VCaP (cell line): ENCODE measurements around the gene RHO.
"Not testable (repeated sequence)": the region's sequence is repeated elsewhere in the genome, so short reads cannot be mapped to it uniquely, and the experiment has no call there.

ENCODE experiments used
- H3K27ac ChIP-seq: fragments of 450-650 bp; 2 replicates; pipeline ENCODE4 v1.5.1; 2017
- TF ChIP-seq, protein P1 (sequence below): fragments of 450-650 bp; conservative IDR thresholded peaks from 2 replicates; pipeline ENCODE4 v1.5.1; 2017; ENCODE audit warnings: mild to moderate bottlenecking, moderate library complexity

Gene RHO

GRCh38 chr3:129507181-129507831 lies 21.1 kb upstream of the RHO start:
- TF ChIP-seq, protein P1, sequence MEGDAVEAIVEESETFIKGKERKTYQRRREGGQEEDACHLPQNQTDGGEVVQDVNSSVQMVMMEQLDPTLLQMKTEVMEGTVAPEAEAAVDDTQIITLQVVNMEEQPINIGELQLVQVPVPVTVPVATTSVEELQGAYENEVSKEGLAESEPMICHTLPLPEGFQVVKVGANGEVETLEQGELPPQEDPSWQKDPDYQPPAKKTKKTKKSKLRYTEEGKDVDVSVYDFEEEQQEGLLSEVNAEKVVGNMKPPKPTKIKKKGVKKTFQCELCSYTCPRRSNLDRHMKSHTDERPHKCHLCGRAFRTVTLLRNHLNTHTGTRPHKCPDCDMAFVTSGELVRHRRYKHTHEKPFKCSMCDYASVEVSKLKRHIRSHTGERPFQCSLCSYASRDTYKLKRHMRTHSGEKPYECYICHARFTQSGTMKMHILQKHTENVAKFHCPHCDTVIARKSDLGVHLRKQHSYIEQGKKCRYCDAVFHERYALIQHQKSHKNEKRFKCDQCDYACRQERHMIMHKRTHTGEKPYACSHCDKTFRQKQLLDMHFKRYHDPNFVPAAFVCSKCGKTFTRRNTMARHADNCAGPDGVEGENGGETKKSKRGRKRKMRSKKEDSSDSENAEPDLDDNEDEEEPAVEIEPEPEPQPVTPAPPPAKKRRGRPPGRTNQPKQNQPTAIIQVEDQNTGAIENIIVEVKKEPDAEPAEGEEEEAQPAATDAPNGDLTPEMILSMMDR: no peak
- peak overlapping the region; percentile 23 for H3K27ac ChIP-seq

- H3K27ac ChIP-seq: no peak overlapping the region
- TF ChIP-seq, protein P1: no peak
These were observed 15.8 kb upstream of the RHO start for GRCh38 chr3:129512595-129512994.

DNA sequence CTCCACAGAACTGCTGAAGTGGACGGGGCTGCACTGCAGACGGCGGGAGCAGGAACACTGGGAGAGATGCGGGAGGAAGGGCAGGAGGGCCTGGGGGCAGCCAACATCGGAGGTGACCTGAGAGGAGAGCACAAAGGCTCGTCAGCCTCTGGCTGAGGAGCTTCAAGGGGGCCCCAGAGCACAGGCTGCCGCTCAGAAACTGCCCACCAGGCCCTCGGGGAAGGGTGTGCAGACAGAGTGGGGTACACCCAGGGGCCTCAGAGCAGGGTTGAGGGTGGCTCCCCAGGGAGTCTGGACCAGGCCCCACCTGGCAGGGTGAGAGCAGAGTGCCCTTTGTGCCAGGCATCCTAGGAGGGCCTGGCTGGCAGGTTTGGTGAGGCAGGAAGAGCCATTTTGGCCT lies 14.7 kb upstream of the RHO start:
- no peak overlapping the region for H3K27ac ChIP-seq

GRCh38 chr3:129514110-129514509 lies 14.3 kb upstream of the RHO start:
- TF ChIP-seq, protein P1: no peak
- no peak overlapping the region for H3K27ac ChIP-seq

More for the DNA sequence above, 14.7 kb upstream of the RHO start:
- TF ChIP-seq, protein P1: no peak

DNA sequence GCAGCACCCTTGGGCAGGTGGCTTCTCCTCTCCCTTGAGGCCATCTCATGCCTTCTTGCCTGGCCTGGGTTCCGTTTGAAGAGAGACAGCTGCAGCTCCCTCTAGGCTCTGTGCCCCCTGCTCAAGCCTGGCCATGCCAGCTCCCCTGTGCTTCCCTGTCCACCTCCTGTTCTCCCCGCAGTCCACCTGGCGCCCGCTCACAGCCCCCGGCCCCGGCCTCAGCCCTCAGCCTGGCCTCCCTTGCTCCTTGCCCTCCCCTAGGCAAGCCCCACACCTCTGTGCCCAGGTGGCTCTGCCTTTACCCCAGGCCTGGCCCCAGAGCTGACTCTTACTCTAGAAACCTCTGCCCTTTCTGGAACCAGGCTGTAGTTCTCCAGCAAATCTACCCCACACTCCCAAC lies 13.9 kb upstream of the RHO start:
- H3K27ac ChIP-seq: no peak overlapping the region
- TF ChIP-seq, protein P1: no peak

GRCh38 chr3:129515108-129515820 lies 13.2 kb upstream of the RHO start:
- H3K27ac ChIP-seq: not testable (repeated sequence)

GRCh38 chr3:129515821-129516432 lies 12.5 kb upstream of the RHO start:
- H3K27ac ChIP-seq: not testable (repeated sequence)

- TF ChIP-seq, protein P1: no peak
- no peak overlapping the region for H3K27ac ChIP-seq
These were observed 10.9 kb upstream of the RHO start for GRCh38 chr3:129517516-129517915.
